ENCODE data around the gene RPAIN. TPM values are rescaled to one million over a fixed set of nuclear protein-coding genes. Genes with fewer than 3 reads are reported as not detected.

The RPAIN gene
- total and polyA plus RNA-seq, 2 of the 8 experiments (the other 6 are each of a cell fraction or from before 2014, with no cell fraction given), result 54.5 to 57.7 TPM

- Histone ChIP-seq H3K36me3 (ENCODE audit: control insufficient read depth in 2 of 4, insufficient read depth in 4 of 4, low read length in 3 of 4) (peaks cover 36 to 77% (median 52%) of the 10 kb centered on the region in 4 experiments), H3K27ac (ENCODE audit: low read depth, low read length) (no peak overlapping the region; the same call in 1 of the 2 replicates)
- 90% methylated on average over 11 of the region's 11 CpGs; no CpG with 5 or more reads in 1 of the 2 experiments for WGBS, 2 experiments (ENCODE audit: extremely low coverage in 1 of 2, insufficient coverage in 1 of 2, insufficient read length in 1 of 2, insufficient replicate concordance in 2 of 2, low coverage in 1 of 2, low lambda C conversion rate in 2 of 2, missing lambda C conversion rate in 1 of 2)
Measured at GRCh38 chr17:5379351-5380107, 40.5 kb upstream of the RPAIN start.

More at GRCh38 chr17:5379351-5380107, 40.5 kb upstream of the RPAIN start:
- TF ChIP-seq SIN3A (conservative IDR thresholded peaks at IDR 0.05 in 1 of 2, IDR thresholded peaks at IDR 0.05 in 1 of 2; ENCODE audit: low read depth in 1 of 2, low read length in 2 of 2), result no peak
- no peak for TF ChIP-seq EP300 (IDR thresholded peaks at IDR 0.05; ENCODE audit: borderline replicate concordance in 1 of 2, low read depth in 2 of 2, low read length in 2 of 2)
- TF ChIP-seq JUND (IDR thresholded peaks at IDR 0.05; ENCODE audit: low read length), result no peak
- TF ChIP-seq MAFK (IDR thresholded peaks at IDR 0.05; ENCODE audit: low read depth, low read length), result no peak
- no peak for TF ChIP-seq RXRA (IDR thresholded peaks at IDR 0.05; ENCODE audit: insufficient read depth, low read depth, low read length)
- no peak for TF ChIP-seq ZNF274 (IDR thresholded peaks at IDR 0.05; ENCODE audit: borderline replicate concordance, extremely low read depth, low read length)
- no peak for TF ChIP-seq USF2 (IDR thresholded peaks at IDR 0.05; ENCODE audit: low read length)
- TF ChIP-seq SP1 (IDR thresholded peaks at IDR 0.05; ENCODE audit: low read depth, low read length), result no peak
- TF ChIP-seq POLR2A (IDR thresholded peaks at IDR 0.05; ENCODE audit: control extremely low read depth in 1 of 2, low read depth in 2 of 2, low read length in 2 of 2), result no peak
- Histone ChIP-seq H3K23me2 (ENCODE audit: low read depth, low read length) (no peaks in the 10 kb centered on the region), H2AK5ac (ENCODE audit: low read depth, low read length) (no peak overlapping the region), H3K27me3 (replicated peaks in 1 of 4; ENCODE audit: control insufficient read depth in 3 of 4, extremely low read depth in 1 of 4, insufficient read depth in 3 of 4, low read length in 3 of 4) (no peaks in the 10 kb centered on the region), H3K56ac (replicated peaks; ENCODE audit: insufficient read length, low read depth, low read length) (no peak overlapping the region), H3K9me3 (ENCODE audit: insufficient read depth in 2 of 2, low read depth in 1 of 2, low read length in 1 of 2) (no peaks in the 10 kb centered on the region), H2BK5ac (ENCODE audit: low read depth, low read length) (no peak overlapping the region), H3K4me1 (replicated peaks in 1 of 4; ENCODE audit: control insufficient read depth in 3 of 4, insufficient read depth in 4 of 4, low read length in 3 of 4) (no peaks in the 10 kb centered on the region), H4K5ac (ENCODE audit: insufficient read length, low read depth, low read length) (no peak overlapping the region), H3K14ac (ENCODE audit: insufficient read length) (no peak overlapping the region), H3K9ac (replicated peaks in 1 of 4; ENCODE audit: extremely low read depth in 1 of 4, low read depth in 3 of 4, low read length in 3 of 4) (no peak overlapping the region), H4K91ac (replicated peaks; ENCODE audit: insufficient read length, low read length) (no peak overlapping the region), H3K79me2 (ENCODE audit: control insufficient read depth in 1 of 2, insufficient read depth in 2 of 2, low read length in 2 of 2) (no peaks in the 10 kb centered on the region), H2AFZ (ENCODE audit: low read length) (no peak overlapping the region), H3K23ac (ENCODE audit: insufficient read length) (no peak overlapping the region), H3K4me3 (ENCODE audit: extremely low read depth in 1 of 4, insufficient read depth in 2 of 4, low read depth in 3 of 4, low read length in 4 of 4) (no peak overlapping the region), H2BK20ac (ENCODE audit: low read length) (no peak overlapping the region), H3K4ac (replicated peaks; ENCODE audit: insufficient read length, low read depth, low read length) (no peak overlapping the region), H4K8ac (ENCODE audit: extremely low read depth, insufficient read depth, low read length) (no peak overlapping the region), H3K18ac (ENCODE audit: extremely low read depth, low read length) (no peak overlapping the region), H3K79me1 (ENCODE audit: low read depth, low read length) (no peaks in the 10 kb centered on the region), H4K20me1 (replicated peaks in 1 of 2; ENCODE audit: control insufficient read depth in 1 of 2, insufficient read depth in 2 of 2, low read length in 2 of 2) (peaks cover 0 to 3% of the 10 kb centered on the region in 2 experiments), H2BK120ac (replicated peaks; ENCODE audit: low read depth, low read length) (no peak overlapping the region), H3K4me2 (ENCODE audit: insufficient read depth in 1 of 2, low read depth in 2 of 2, low read length in 2 of 2) (no peak overlapping the region), H2BK12ac (ENCODE audit: low read depth, low read length) (no peak overlapping the region), H2BK15ac (ENCODE audit: low read length) (no peak overlapping the region)
- CTCF ChIA-PET (ENCODE audit: partially characterized antibody), result no interaction called here
- no peak for DNase-seq (ENCODE audit: low read depth in 1 of 2, low spot score in 2 of 2)
- POLR2A ChIA-PET (ENCODE audit: partially characterized antibody), result interaction anchor here (0.6 to 3.5 kb wide), 9 partner anchors 8 to 113 kb away, joined by 3 to 18 read pairs (median 4); no protein-coding TSS in a partner anchor
- no peak for FAIRE-seq

Measured in H1 (cell line).